B cell (primary cell): ENCODE data around the gene UNC5C. TPM values are rescaled to one million over a fixed set of nuclear protein-coding genes. Genes with fewer than 3 reads are reported as not detected.
A peak's percentile ranks its signal among the peaks of the same experiment; 100 is the strongest.

Source experiments
- ATAC-seq: fragments of 200-7000 bp; cut with Tn5 transposase; one replicate; pipeline ENCODE4 v1.10.0; 2021; ENCODE audit warnings: low read depth, mild to moderate bottlenecking, moderate number of reproducible peaks, moderate library complexity
- CTCF ChIA-PET: fragments of 350-600 bp; sonication (Branson Sonifier 250); formaldehyde crosslinking; loops from one replicate; lab custom pipeline; 2021; ENCODE audit warnings: antibody characterized with exemption, inconsistent platforms; lab: Charles Lee
- POLR2A ChIA-PET: fragments of 350-600 bp; sonication (Branson Sonifier 250); formaldehyde crosslinking; loops from one replicate; lab custom pipeline; 2021; ENCODE audit warnings: antibody characterized with exemption; lab: Charles Lee
- DNase-seq: peaks from one replicate; pipeline ENCODE4 v3.0.0; 2013
- H2AFZ ChIP-seq: 2 replicates; pipeline ENCODE4 v1.6.1; 2012; ENCODE audit warnings: mild to moderate bottlenecking, low read depth, low read length; ENCODE audit not compliant: insufficient read depth, poor library complexity, severe bottlenecking
- H3K27ac ChIP-seq, 2 donors: 1 replicate in 1 of 2; 2 replicates in 1 of 2; pipeline ENCODE4 v1.5.1; 2012 to 2013; ENCODE audit warnings: low read length in 2 of 2, mild to moderate bottlenecking in 2 of 2, moderate library complexity in 1 of 2
- H3K27me3 ChIP-seq, 4 experiments: fragments of 200-600 bp in 1 of 4; sonication (generic) in 1 of 4; replicated peaks in 1 of 4; 1 replicate in 2 of 4; 2 replicates in 2 of 4; pipeline versions ENCODE4 v1.6.1 to v1.7.0; 2013 to 2016; ENCODE audit warnings: low read length in 3 of 4, mild to moderate bottlenecking in 2 of 4, mixed read lengths in 1 of 4, moderate library complexity in 1 of 4; ENCODE audit not compliant: insufficient read depth in 4 of 4, control insufficient read depth in 3 of 4; ENCODE audit errors: control extremely low read depth in 1 of 4
- H3K36me3 ChIP-seq, 2 experiments: replicated peaks in 1 of 2; 1 replicate in 1 of 2; 2 replicates in 1 of 2; pipeline versions ENCODE4 v1.6.1 to v1.7.1; 2013; ENCODE audit warnings: low read length in 1 of 2; ENCODE audit not compliant: insufficient read depth in 2 of 2, control insufficient read depth in 1 of 2; ENCODE audit errors: control extremely low read depth in 1 of 2, extremely low read depth in 1 of 2
- H3K4me1 ChIP-seq, 2 donors: fragments of 200-600 bp in 1 of 2; sonication (generic) in 1 of 2; 1 replicate in 1 of 2; 2 replicates in 1 of 2; pipeline versions ENCODE4 v1.5.1 to v1.6.1; 2013 to 2017; ENCODE audit warnings: low read length in 2 of 2; ENCODE audit not compliant: control insufficient read depth in 2 of 2, insufficient read depth in 2 of 2
- H3K4me2 ChIP-seq: replicated peaks from 2 replicates; pipeline ENCODE3; 2012; ENCODE audit warnings: mild to moderate bottlenecking, low read depth, low read length; ENCODE audit not compliant: poor library complexity, severe bottlenecking
- H3K4me3 ChIP-seq, 5 experiments: fragments of 200-600 bp in 1 of 5; sonication (generic) in 1 of 5; 1 replicate in 3 of 5; 2 replicates in 2 of 5; pipeline versions ENCODE4 v1.5.1 to v1.7.0; 2011 to 2016; ENCODE audit warnings: low read length in 4 of 5, mild to moderate bottlenecking in 4 of 5, low read depth in 2 of 5, control low read depth in 1 of 5, moderate library complexity in 1 of 5; ENCODE audit not compliant: insufficient read depth in 1 of 5; ENCODE audit errors: control extremely low read depth in 1 of 5, extremely low read depth in 1 of 5
- H3K79me2 ChIP-seq: fragments of 200-600 bp; sonication (generic); one replicate; pipeline ENCODE4 v1.6.0; 2016; ENCODE audit warnings: low read length; ENCODE audit not compliant: control insufficient read depth, insufficient read depth
- H3K9ac ChIP-seq: fragments of 200-600 bp; sonication (generic); 2 replicates; pipeline ENCODE4 v1.6.1; 2017; ENCODE audit warnings: mild to moderate bottlenecking, low read length, moderate library complexity
- H3K9me3 ChIP-seq, 3 donors: one replicate each; pipeline versions ENCODE4 v1.6.1 to v1.7.1; 2013; ENCODE audit warnings: low read length in 2 of 3; ENCODE audit not compliant: control insufficient read depth in 2 of 3, insufficient read depth in 1 of 3; ENCODE audit errors: control extremely low read depth in 1 of 3
- H4K20me1 ChIP-seq: 2 replicates; pipeline ENCODE4 v1.6.0; 2012; ENCODE audit warnings: mild to moderate bottlenecking, low read length; ENCODE audit not compliant: insufficient read depth, control insufficient read depth, poor library complexity, severe bottlenecking
- H3K27ac Mint-ChIP-seq: one replicate; pipeline ENCODE4 v1.8.0; 2021; ENCODE audit warnings: mixed read lengths
- H3K27me3 Mint-ChIP-seq: one replicate; pipeline ENCODE4 v1.8.0; 2021; ENCODE audit warnings: mixed read lengths
- H3K4me1 Mint-ChIP-seq: one replicate; pipeline ENCODE4 v1.8.0; 2021; ENCODE audit warnings: mixed read lengths
- H3K4me3 Mint-ChIP-seq: one replicate; pipeline ENCODE4 v1.8.0; 2021; ENCODE audit warnings: mixed read lengths
- H3K9me3 Mint-ChIP-seq: one replicate; pipeline ENCODE4 v1.8.0; 2022; ENCODE audit warnings: mixed read lengths; ENCODE audit not compliant: insufficient read depth
- CTCF ChIP-seq: fragments of 200-600 bp; IDR thresholded peaks from one replicate; pipeline ENCODE4 v1.8.0; 2022; ENCODE audit warnings: antibody characterized with exemption, mild to moderate bottlenecking
- EZH2 ChIP-seq: IDR thresholded peaks from 2 replicates; pipeline ENCODE4 v1.6.1; 2012; ENCODE audit warnings: borderline replicate concordance, low read depth, mild to moderate bottlenecking, moderate library complexity, low read length; ENCODE audit not compliant: insufficient read depth, poor library complexity, severe bottlenecking
- WGBS: methylation state at CpG from one replicate; pipeline ENCODE4 v1.1.5; 2013; ENCODE audit warnings: missing lambda C conversion rate; ENCODE audit not compliant: insufficient coverage; 5-methylcytosine and 5-hydroxymethylcytosine counted together
- intact Hi-C: fragments of 100-400 bp; cut with micrococcal nuclease; formaldehyde crosslinking; loops from one replicate; pipeline ENCODE4 v1.10.0; 2022
- polyA plus RNA-seq: library from polyadenylated mRNA; depleted of rRNA; stranded (reverse); fragments of >200 nt; gene quantifications from 2 replicates; pipeline ENCODE4 v1.2.3, GENCODE V29; 2012
- total RNA-seq, 2 donors: library from RNA; stranded (reverse); fragments of 120-200 nt in 1 of 2; gene quantifications; 1 replicate in 1 of 2; 2 replicates in 1 of 2; pipeline versions ENCODE4 v1.2.3 to v1.2.4, GENCODE V29; 2013 to 2022

The UNC5C gene
- total and polyA plus RNA-seq, 2 donors (not counting 1 experiment from before 2014, with no cell fraction given), result not detected

- H3K4me2 ChIP-seq, result no peak overlapping the region
These were observed 255.8 kb downstream of the UNC5C start for GRCh38 chr4:95293014-95293413.

GRCh38 chr4:95290702-95291101 lies 258.1 kb downstream of the UNC5C start:
- H3K4me3 ChIP-seq, result no peak overlapping the region
- Mint-ChIP-seq H3K27ac (no peak overlapping the region), H3K9me3 (no peaks in the 10 kb centered on the region), H3K4me1 (no peaks in the 10 kb centered on the region), H3K27me3 (no peaks in the 10 kb centered on the region), H3K4me3 (no peak overlapping the region)
- H3K36me3 ChIP-seq, result no peaks in the 10 kb centered on the region
- H3K79me2 ChIP-seq, result no peaks in the 10 kb centered on the region
- ChIA-PET CTCF (no interaction called here), POLR2A (no interaction called here)
- intact Hi-C loops, result no loop called here
- no peaks in the 10 kb centered on the region for H3K27me3 ChIP-seq
- no peak overlapping the region for H3K4me2 ChIP-seq
- no peak for DNase-seq
- no peak overlapping the region for H3K9ac ChIP-seq
- TF ChIP-seq CTCF, result no peak
- TF ChIP-seq EZH2, result no peak
- no peaks in the 10 kb centered on the region for H4K20me1 ChIP-seq
- peak overlapping the region; percentile 22 for H2AFZ ChIP-seq
- 0% methylated on average over 1 of the region's 6 CpGs for WGBS
- H3K4me1 ChIP-seq, result no peaks in the 10 kb centered on the region
- no peak overlapping the region for H3K27ac ChIP-seq
- H3K9me3 ChIP-seq, result no peaks in the 10 kb centered on the region
- ATAC-seq, result no peak

More at GRCh38 chr4:95293014-95293413, 255.8 kb downstream of the UNC5C start:
- Mint-ChIP-seq H3K9me3 (no peaks in the 10 kb centered on the region), H3K4me3 (no peak overlapping the region), H3K27me3 (no peaks in the 10 kb centered on the region), H3K4me1 (no peaks in the 10 kb centered on the region), H3K27ac (no peak overlapping the region)
- Histone ChIP-seq H3K9me3 (no peaks in the 10 kb centered on the region), H3K4me1 (no peaks in the 10 kb centered on the region), H3K36me3 (no peaks in the 10 kb centered on the region), H3K27me3 (no peaks in the 10 kb centered on the region), H2AFZ (no peak overlapping the region), H3K27ac (no peak overlapping the region), H4K20me1 (no peaks in the 10 kb centered on the region), H3K79me2 (no peaks in the 10 kb centered on the region), H3K4me3 (no peak overlapping the region), H3K9ac (no peak overlapping the region)
- 0% methylated on average over 1 of the region's 1 CpG for WGBS
- no peak for TF ChIP-seq CTCF
- no peak for TF ChIP-seq EZH2
- intact Hi-C loops, result no loop called here
- DNase-seq (no peak), ATAC-seq (no peak)
- ChIA-PET CTCF (no interaction called here), POLR2A (no interaction called here)
